ENCODE data around the gene CISD2.
A peak's percentile ranks its signal among the peaks of the same experiment; 100 is the strongest.

DNA sequence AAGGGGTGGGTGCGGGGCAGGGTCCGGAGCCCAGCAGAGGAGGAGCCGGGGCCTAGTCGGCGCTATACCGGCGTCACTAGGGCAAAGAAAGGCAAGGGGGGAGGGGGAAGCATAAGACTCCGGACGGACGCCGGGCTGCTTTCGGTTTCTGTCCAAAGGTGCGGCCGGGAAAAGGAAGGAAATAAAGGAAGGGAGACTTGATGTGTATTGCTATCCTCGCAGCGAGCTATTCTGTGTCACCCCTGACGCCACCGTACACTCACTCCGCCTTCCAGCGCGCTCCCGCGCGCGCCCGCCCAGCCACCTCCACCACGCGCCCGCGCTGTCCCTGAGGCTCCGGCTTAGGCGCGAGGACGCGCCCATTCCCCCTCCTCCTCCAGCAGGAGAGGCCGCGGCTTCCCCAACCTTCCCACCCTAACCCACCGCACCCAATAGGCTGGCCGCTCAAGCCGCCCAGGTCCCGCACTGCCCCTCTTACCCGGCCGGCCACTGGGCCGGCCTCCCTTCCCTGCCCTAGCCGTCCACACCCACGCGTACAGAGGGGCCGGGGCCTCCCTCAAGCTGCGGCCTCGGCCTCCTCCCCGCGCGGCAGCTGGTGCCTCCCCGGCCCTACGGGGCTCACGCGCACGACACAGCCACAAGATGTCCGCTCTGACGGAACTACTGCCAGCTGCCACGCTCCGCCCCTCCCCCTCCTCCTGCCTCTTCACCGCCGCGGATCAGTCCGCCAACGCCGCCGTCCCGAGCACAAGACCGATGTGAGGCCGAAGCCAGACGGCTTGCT, 41.7 kb upstream of the CISD2 start, which contains the start of gene UBE2D3:
- 0 out of 2 replicates have a peak, but pooled peaks have one; percentile 53 for TF ChIP-seq EP300 (IDR thresholded peaks at IDR 0.05; ENCODE audit: borderline replicate concordance)
- TF ChIP-seq CREB1 (IDR thresholded peaks at IDR 0.05; ENCODE audit: low read depth) = peak; percentile 40; the same call in 1 of the 2 replicates

Data from Ishikawa (cell line).